GM18873 (cell line): Measurements from ENCODE around the gene MYL9.

ENCODE experiments used
- ATAC-seq: cut with Tn5 transposase; IDR thresholded peaks from one replicate; pipeline ENCODE4 v1.9.1; 2021; ENCODE audit warnings: mild to moderate bottlenecking, moderate library complexity, moderate number of reproducible peaks; ENCODE audit not compliant: unreplicated experiment, low FRiP score

The MYL9 gene

GRCh38 chr20:36525620-36526365 is 15.5 kb upstream of the MYL9 start:
- no peak for ATAC-seq

DNA sequence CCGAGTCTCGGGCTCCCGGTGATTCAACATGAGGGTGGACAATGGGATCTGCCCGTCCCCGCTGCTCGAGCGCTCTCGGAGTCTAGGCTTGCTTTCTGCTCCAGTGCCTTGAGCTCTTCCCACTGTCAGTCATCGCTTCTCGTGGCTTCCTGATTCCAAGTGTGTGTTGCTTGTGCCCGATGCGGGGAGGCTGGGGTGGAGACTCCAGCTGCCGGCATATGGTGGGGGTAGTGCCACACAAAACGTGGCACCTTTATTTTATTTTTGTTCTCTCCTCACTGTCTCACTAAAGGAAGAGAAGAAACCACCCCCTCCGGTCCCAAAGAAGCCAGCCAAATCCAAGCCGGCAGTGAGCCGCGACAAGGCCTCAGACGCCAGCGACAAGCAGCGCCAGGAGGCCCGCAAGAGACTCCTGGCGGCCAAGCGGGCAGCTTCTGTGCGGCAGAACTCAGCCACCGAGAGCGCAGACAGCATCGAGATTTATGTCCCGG is 14.8 kb upstream of the MYL9 start:
- ATAC-seq, result no peak

- ATAC-seq, result no peak
Observed at GRCh38 chr20:36527331-36528125, 13.8 kb upstream of the MYL9 start.

GRCh38 chr20:36528176-36528874 is 13.0 kb upstream of the MYL9 start:
- ATAC-seq, result no peak

GRCh38 chr20:36528875-36529417 is 12.4 kb upstream of the MYL9 start:
- ATAC-seq, result no peak

- no peak for ATAC-seq
Observed at GRCh38 chr20:36532388-36532787, 8.9 kb upstream of the MYL9 start.

DNA sequence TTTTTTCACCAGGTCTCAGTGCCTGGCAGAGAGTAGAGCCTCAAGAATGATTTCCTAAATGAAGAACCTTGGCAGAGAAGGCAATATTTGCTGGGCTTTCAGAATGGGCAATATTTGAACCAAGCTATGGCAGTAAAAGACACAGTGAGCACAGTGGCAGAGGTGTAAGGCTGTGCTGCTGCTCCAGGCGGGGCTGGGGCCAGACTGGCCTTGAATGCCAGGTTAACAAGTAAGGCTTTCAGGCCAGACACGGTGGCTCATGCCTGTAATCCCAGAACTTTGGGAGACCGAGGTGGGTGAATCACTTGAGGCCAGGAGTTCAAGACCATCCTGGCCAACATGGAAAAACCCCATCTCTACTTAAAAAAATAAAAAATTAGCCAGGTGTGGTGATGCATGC is 8.5 kb upstream of the MYL9 start:
- ATAC-seq, result no peak

GRCh38 chr20:36538026-36538722 is 3.1 kb upstream of the MYL9 start:
- no peak for ATAC-seq

DNA sequence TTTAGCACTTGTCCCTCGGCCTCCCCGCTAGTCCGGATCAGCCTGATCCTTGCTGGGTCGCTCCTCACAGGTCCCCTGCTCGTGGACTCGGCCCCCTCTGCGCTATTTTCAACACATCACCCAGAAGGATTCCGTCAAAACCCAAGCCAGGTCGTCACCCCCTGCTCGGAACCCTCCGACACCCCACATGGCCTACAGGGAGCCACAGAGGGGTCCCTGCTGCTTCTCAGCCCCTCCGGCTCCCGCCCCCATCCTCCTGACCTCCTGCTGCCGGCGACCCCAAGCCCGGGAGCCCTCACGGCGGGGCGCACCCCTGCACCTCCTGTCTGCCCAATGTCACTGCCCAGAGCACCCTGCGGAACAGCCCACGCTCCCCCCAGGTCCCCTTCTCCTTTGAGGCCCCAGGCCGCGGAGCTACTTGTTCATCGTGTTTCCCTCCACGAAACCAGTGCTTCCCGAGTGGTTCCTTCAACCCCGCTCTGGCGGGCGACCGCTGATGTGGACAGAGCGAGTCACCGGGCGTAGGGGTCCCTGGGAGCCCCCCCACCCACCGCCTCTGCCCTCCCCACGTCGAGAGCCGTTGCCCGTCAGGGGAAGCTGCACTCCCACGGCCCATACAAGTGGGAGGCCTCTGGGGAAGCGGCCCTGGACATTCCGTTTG is 638 bp upstream of the MYL9 start:
- ATAC-seq, result no peak

GRCh38 chr20:36541768-36542488 is 609 bp downstream of the MYL9 start:
- ATAC-seq, result no peak

DNA sequence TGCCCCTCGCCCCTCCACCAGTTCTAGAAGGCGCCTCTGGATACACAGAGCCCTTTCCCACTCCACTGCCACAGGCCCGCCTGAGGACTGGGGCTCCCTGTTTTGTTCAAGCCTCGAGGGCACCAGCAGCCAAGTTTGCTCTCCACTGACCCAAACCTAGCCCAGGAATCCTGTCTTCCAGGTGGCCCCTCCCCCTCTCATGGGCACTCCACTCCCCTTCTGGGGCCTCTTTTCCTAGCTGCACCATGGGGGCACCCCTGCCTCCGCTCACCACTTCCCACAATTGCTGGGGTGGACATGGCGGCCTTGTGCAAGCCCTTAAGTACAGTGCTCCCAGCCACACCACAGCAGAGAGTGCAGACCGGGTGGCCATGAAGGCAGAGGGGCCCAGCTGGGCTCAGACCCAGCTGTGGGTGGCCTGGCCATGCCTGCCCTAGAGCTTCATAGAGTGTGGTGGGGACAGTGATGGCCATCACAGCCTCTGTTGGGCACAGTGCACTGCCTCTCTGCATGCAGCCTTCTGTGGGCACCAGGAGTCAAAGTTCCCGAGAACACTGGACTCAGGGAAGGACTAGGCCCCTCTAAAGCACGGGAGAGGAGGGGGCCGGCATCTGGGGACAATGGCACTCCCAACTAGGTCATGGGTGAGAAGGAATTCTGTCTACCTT is 1.3 kb downstream of the MYL9 start:
- no peak for ATAC-seq

- no peak for ATAC-seq
Observed at GRCh38 chr20:36543184-36544133, 2.1 kb downstream of the MYL9 start.

DNA sequence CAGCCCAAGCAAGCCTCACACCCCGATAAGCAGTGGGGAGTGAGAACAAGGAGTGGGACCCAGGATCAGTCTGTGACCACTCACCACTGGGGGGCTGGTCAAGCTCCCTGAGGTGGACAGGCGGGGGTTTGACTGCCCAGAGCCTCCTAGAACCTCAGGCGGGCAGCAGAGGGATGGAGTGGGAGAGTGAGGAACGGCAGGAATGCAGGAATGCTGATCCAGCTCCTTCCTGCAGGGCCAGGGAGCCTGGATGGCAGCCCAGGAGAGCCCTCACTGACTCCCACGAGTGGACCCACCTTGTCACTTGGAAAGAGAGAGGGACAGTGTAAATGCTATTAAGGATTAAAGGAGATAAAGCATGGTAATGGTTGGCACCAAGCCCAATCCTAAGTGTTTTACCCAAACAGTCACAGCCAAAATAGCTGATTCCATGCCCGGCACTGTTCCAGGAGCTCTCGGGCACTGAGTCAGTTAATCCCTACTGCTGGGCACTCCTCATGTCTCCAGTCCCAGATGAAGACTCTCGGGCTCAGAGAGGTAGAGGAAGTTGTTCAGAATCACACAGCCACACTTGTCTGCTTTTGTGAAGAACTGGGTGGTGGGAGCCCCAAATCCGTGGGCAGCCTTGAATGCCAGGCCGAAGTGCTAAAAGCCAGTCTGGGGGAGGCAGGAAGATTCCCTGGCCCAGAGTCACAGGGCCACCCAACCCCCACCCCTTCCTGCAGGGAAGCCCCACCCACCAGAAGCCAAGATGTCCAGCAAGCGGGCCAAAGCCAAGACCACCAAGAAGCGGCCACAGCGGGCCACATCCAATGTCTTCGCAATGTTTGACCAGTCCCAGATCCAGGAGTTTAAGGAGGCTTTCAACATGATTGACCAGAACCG is 3.1 kb downstream of the MYL9 start:
- no peak for ATAC-seq

DNA sequence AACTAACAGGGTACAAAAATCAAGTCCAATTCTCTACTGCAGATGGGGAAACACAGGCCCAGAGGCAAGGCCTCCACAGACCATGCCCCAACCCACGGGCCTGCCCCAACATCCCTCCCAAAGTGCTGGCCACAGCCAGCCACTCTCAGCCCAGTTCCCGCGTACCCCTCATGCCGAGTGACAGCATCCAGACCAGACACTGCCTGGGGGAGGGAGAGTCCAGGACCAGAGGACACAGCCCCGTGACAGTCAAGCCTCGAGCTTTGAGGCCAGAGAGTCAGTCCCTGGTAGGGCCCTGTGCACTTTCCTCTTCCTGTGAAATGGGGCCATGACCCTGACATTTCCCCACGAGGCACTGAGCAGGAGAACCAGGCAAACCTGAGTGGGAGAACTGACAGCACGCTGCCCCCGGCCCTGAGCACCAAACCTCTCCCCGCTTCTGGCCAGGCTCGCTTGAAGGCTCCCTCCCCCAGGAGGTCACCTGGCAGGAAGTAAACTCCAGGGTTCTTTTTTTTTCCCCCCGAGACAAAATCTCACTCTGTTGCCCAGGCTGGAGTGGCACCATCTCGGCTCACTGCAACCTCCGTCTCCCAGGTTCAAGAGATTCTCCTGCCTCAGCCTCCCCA is 4.9 kb downstream of the MYL9 start:
- no peak for ATAC-seq

DNA sequence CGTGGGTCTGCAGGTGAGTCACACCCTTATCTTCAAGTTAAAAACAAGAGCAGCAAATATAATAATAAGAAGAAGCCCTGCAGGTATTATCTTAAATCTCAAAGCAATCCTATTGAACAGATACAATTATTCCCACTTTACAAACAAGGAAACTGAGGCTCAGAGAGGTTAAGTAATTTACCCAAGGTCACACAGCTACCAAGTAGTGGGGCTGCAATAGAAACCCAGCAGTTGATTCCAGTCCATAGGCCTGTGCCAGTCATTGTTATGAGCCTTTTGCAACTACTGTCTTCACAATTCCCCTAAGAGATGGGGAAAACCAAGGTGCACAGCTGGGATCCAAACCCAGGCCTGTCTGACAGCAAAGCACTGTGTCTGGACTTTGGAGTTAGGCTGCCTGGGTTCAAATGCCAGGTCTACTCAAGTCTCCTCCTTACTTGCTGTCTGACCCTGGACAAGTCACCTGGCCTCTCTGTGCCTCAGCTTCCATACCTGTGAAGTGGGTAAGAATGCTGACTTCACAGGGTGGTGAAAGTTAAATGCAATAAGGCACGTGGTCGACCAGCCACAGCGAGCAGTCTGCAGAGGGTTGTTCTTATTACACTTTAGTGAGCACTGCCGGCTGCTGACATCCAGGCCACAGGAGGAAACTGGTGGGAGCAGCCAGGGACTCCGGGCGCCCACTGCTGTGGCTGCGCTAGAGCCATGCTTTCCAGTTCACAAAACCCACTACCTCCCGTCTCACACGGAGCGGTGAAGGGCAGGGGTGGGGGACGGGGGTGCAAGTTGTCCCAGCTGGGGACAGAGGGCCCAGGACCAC is 6.1 kb downstream of the MYL9 start:
- no peak for ATAC-seq
